MCF 10A (cell line): Measurements from ENCODE around the gene RANBP9. TPM values are rescaled to one million over a fixed set of nuclear protein-coding genes. Genes with fewer than 3 reads are reported as not detected.

Experiments used
- BruUV-seq: library from RNA; stranded (reverse); fragments of 400-500 nt; replicated peaks from 2 replicates; lab custom pipeline; 2021; lab: Mats Ljungman, UMichigan
- CTCF ChIA-PET: fragments of 300-600 bp; sonication (Branson Sonifier 250); formaldehyde crosslinking; extraction: SDS; loops from one replicate; lab custom pipeline; 2021; ENCODE audit warnings: antibody characterized with exemption, inconsistent platforms; lab: Yijun Ruan, JAX
- POLR2A ChIA-PET: fragments of 300-600, 350-650 bp; sonication (Branson Sonifier 250); formaldehyde crosslinking; extraction: SDS; loops from one replicate; lab custom pipeline; 2020; ENCODE audit warnings: antibody characterized with exemption, inconsistent platforms; lab: Yijun Ruan, JAX
- DNase-seq: peaks from one replicate; pipeline ENCODE4 v3.0.0-alpha.2; 2018; ENCODE audit not compliant: unreplicated experiment
- H3K27ac Mint-ChIP-seq: one replicate; pipeline ENCODE4 v1.8.0; 2022; ENCODE audit warnings: mild to moderate bottlenecking, low read depth, mixed read lengths; ENCODE audit not compliant: unreplicated experiment
- H3K27me3 Mint-ChIP-seq: one replicate; pipeline ENCODE4 v1.8.0; 2022; ENCODE audit warnings: mixed read lengths; ENCODE audit not compliant: insufficient read depth, unreplicated experiment
- H3K36me3 Mint-ChIP-seq: one replicate; pipeline ENCODE4 v1.8.0; 2022; ENCODE audit warnings: mild to moderate bottlenecking, moderate library complexity, mixed read lengths; ENCODE audit not compliant: insufficient read depth, unreplicated experiment
- H3K4me1 Mint-ChIP-seq: one replicate; pipeline ENCODE4 v1.8.0; 2022; ENCODE audit warnings: mixed read lengths; ENCODE audit not compliant: insufficient read depth, unreplicated experiment
- H3K4me3 Mint-ChIP-seq: one replicate; pipeline ENCODE4 v1.8.0; 2022; ENCODE audit warnings: mild to moderate bottlenecking, moderate library complexity, mixed read lengths; ENCODE audit not compliant: unreplicated experiment
- H3K9me3 Mint-ChIP-seq: one replicate; pipeline ENCODE4 v1.8.0; 2022; ENCODE audit warnings: mixed read lengths; ENCODE audit not compliant: unreplicated experiment
- intact Hi-C: fragments of 100-400 bp; cut with micrococcal nuclease; formaldehyde crosslinking; loops from 2 replicates; pipeline ENCODE4 v1.14.1; 2022
- total RNA-seq: library from RNA; stranded (reverse); gene quantifications from 2 replicates; pipeline ENCODE4 v1.2.3, GENCODE V29; 2022
- TF ChIP-seq, protein P1 (sequence below): fragments of 200-600 bp; IDR thresholded peaks from one replicate; pipeline ENCODE4 v1.8.0; 2022; ENCODE audit warnings: antibody characterized with exemption, mild to moderate bottlenecking; ENCODE audit not compliant: unreplicated experiment

RANBP9 gene
- total RNA-seq, 1 experiment from 2014 or later: 48.0 TPM

DNA sequence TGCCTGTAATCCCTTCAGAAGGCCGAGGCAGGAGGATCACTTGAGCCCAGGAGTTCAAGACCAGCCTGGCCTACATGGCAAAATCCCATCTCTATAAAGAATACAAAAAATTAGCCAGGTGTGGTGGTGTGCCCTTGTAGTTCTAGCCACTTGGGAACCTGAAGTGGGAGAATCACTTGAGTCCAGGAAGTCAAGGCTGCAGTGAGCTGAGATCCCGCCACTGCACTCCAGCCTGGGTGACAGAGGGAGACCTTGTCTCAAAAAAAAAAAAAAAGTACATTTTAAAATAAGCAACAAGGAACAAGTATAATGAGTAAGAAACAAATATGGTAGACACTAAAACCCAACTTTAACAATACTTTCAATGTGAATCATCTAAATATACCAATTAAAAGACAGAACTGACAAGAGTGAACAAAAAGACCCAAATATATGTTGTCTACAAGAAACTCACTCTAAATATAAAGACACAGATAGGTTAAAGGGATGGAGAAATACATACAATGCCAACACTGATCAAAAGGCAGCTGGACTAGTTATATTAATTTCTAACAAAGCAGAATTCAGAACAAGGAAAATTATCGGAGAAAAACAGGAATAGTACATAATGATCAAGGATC lies 37.7 kb downstream of the RANBP9 start:
- DNase-seq: no peak
- H3K9me3 Mint-ChIP-seq: peaks cover 7% of the 10 kb centered on the region
- H3K4me1 Mint-ChIP-seq: peaks cover 6% of the 10 kb centered on the region
- BruUV-seq: no TSS peak
- TF ChIP-seq, protein P1, sequence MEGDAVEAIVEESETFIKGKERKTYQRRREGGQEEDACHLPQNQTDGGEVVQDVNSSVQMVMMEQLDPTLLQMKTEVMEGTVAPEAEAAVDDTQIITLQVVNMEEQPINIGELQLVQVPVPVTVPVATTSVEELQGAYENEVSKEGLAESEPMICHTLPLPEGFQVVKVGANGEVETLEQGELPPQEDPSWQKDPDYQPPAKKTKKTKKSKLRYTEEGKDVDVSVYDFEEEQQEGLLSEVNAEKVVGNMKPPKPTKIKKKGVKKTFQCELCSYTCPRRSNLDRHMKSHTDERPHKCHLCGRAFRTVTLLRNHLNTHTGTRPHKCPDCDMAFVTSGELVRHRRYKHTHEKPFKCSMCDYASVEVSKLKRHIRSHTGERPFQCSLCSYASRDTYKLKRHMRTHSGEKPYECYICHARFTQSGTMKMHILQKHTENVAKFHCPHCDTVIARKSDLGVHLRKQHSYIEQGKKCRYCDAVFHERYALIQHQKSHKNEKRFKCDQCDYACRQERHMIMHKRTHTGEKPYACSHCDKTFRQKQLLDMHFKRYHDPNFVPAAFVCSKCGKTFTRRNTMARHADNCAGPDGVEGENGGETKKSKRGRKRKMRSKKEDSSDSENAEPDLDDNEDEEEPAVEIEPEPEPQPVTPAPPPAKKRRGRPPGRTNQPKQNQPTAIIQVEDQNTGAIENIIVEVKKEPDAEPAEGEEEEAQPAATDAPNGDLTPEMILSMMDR: no peak
- ChIA-PET POLR2A (interaction anchor here (0.8 to 3.2 kb wide), 2 partner anchors 14 to 35 kb away, joined by 3 to 12 read pairs; no protein-coding TSS in a partner anchor), CTCF (no interaction called here)
- peaks cover 3% of the 10 kb centered on the region for H3K36me3 Mint-ChIP-seq
- no peaks in the 10 kb centered on the region for H3K27me3 Mint-ChIP-seq
- H3K27ac Mint-ChIP-seq: no peak overlapping the region
- intact Hi-C loops: no loop called here
- no peak overlapping the region for H3K4me3 Mint-ChIP-seq

DNA sequence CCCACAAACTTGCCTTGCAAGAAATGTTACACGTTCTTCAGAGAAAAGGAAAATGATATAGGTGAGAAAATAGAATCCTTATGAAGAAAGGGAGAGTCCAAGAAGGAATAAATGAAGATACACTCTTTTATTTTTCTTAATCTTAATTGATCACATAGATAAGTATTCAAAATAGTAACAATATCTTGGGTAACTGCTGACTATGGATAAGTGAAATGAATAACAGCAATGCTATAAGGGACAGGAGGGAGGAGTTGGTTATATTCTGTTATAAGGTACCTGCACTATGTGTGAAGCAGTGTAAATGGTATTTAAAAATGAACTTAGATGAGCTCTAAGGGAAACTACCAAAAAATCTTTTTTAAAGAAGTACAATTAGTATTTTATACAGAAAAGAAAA lies 38.3 kb downstream of the RANBP9 start:
- Mint-ChIP-seq H3K4me3 (no peak overlapping the region), H3K9me3 (peaks cover 7% of the 10 kb centered on the region), H3K27me3 (no peaks in the 10 kb centered on the region), H3K4me1 (peaks cover 11% of the 10 kb centered on the region), H3K27ac (no peak overlapping the region), H3K36me3 (no peaks in the 10 kb centered on the region)
- DNase-seq: no peak
- CTCF ChIA-PET: interaction anchor here (0.6 to 0.8 kb wide), 2 partner anchors 36 to 59 kb away, joined by 3 read pairs; no protein-coding TSS in a partner anchor
- TF ChIP-seq, protein P1: no peak
- intact Hi-C loops: no loop called here
- POLR2A ChIA-PET: interaction anchor here (0.5 to 3.2 kb wide), 2 partner anchors 11 to 36 kb away, joined by 3 to 12 read pairs; no protein-coding TSS in a partner anchor
- no TSS peak for BruUV-seq

DNA sequence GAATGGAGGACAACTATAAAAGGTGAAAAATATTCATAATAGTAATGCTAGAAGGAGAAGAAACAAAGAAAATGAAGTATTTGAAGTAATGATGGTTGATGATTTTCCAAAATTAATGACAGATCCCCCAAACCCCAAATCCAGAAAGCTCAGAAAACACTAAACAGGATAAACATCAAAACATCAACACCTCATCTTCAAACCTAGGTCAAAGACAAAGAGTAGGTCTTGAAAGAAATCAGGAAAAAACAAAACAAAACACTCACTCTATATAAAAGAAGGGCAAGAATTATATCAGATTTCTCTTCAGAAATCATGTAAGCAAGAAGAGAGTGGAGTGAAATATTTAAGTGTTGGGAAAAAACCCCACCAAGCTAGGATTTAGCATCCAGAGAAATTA lies 38.7 kb downstream of the RANBP9 start:
- no peak for DNase-seq
- Mint-ChIP-seq H3K27ac (no peak overlapping the region), H3K4me1 (peaks cover 15% of the 10 kb centered on the region), H3K27me3 (no peaks in the 10 kb centered on the region), H3K4me3 (no peak overlapping the region), H3K36me3 (no peaks in the 10 kb centered on the region), H3K9me3 (peaks cover 7% of the 10 kb centered on the region)
- ChIA-PET CTCF (interaction anchor here (0.6 to 0.8 kb wide), 2 partner anchors 37 to 60 kb away, joined by 3 read pairs; no protein-coding TSS in a partner anchor), POLR2A (interaction anchor here (0.5 to 3.2 kb wide), 5 partner anchors 10 to 39 kb away, joined by 3 to 12 read pairs (median 3); partner anchors contain the start of gene RANBP9)
- no TSS peak for BruUV-seq
- TF ChIP-seq, protein P1: no peak
- intact Hi-C loops: no loop called here

DNA sequence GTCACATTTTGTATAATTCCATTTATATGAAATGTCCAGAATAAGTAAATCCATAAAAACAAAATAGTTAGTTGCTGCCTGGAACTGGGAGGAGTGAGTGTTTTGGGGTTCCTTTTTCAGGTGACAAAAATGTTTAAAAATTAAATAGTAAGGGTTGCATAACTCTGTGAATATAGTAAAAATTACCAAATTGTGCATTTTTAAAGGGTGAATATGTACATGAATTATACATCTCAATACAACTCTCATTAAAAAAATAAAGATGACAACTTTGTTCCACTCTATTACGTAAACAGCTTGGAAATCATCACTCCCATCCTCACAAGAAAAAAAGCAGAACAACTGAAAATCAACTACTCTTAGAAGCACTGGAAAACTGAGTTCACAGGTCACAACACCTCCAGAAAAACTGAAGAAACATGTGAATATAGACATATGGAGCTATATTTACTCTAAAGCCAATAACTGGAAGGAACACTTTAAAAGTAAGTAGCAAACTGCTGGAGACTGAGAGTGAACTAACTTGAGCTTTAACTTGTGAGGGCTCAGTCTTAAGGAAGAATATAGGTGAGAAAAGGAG lies 40.0 kb downstream of the RANBP9 start:
- TF ChIP-seq, protein P1: no peak
- CTCF ChIA-PET: interaction anchor here (0.8 kb wide), 1 partner anchor 24 kb away, joined by 3 read pairs; no protein-coding TSS in a partner anchor
- intact Hi-C loops: no loop called here
- no peak overlapping the region for H3K27ac Mint-ChIP-seq
- H3K36me3 Mint-ChIP-seq: no peaks in the 10 kb centered on the region
- no peaks in the 10 kb centered on the region for H3K27me3 Mint-ChIP-seq
- peaks cover 3% of the 10 kb centered on the region for H3K9me3 Mint-ChIP-seq
- no peak overlapping the region for H3K4me3 Mint-ChIP-seq
- peaks cover 26% of the 10 kb centered on the region for H3K4me1 Mint-ChIP-seq
- DNase-seq: no peak
- POLR2A ChIA-PET: interaction anchor here (0.6 to 3.2 kb wide), 5 partner anchors 10 to 1196 kb away, joined by 3 to 12 read pairs (median 3); partner anchors contain the start of gene RANBP9
- BruUV-seq: no TSS peak
